NOMO-1 treated with DMSO at 0.1 percent for 48 hours (cell line): ENCODE results near the gene DOCK9.

Experiments used
- DNase-seq: peaks from one replicate; lab custom pipeline; 2025; ENCODE audit not compliant: unreplicated experiment; lab: John Stamatoyannopoulos, UW

Gene DOCK9

GRCh38 chr13:98978280-98978679 lies 416 bp upstream of the DOCK9 start:
- DNase-seq, result no peak

- DNase-seq, result no peak
Measured at GRCh38 chr13:98976941-98977340, 923 bp downstream of the DOCK9 start.

- DNase-seq, result peak; percentile 41
Measured at GRCh38 chr13:98976338-98976737, 1.5 kb downstream of the DOCK9 start.

- peak; percentile 26 for DNase-seq
Measured at GRCh38 chr13:98975822-98976261, 2.0 kb downstream of the DOCK9 start.

- peak; percentile 86 for DNase-seq
Measured at GRCh38 chr13:98974053-98974452, 3.8 kb downstream of the DOCK9 start.

- no peak for DNase-seq
Measured at GRCh38 chr13:98972627-98973026, 5.2 kb downstream of the DOCK9 start.

GRCh38 chr13:98972059-98972458 lies 5.8 kb downstream of the DOCK9 start:
- DNase-seq, result no peak

GRCh38 chr13:98970330-98970729 lies 7.5 kb downstream of the DOCK9 start:
- DNase-seq, result no peak

GRCh38 chr13:98967491-98967890 lies 10.4 kb downstream of the DOCK9 start:
- DNase-seq, result no peak

GRCh38 chr13:98966019-98966418 lies 11.8 kb downstream of the DOCK9 start:
- no peak for DNase-seq

GRCh38 chr13:98965325-98965724 lies 12.5 kb downstream of the DOCK9 start:
- DNase-seq, result no peak

GRCh38 chr13:98963917-98964316 lies 13.9 kb downstream of the DOCK9 start:
- no peak for DNase-seq

- no peak for DNase-seq
Measured at GRCh38 chr13:98962901-98963590, 14.8 kb downstream of the DOCK9 start.

GRCh38 chr13:98961503-98962105 lies 16.3 kb downstream of the DOCK9 start:
- no peak for DNase-seq

- DNase-seq, result no peak
Measured at GRCh38 chr13:98960606-98961502, 17.0 kb downstream of the DOCK9 start.

GRCh38 chr13:98959786-98960605 lies 17.9 kb downstream of the DOCK9 start:
- no peak for DNase-seq

GRCh38 chr13:98959291-98959690 lies 18.6 kb downstream of the DOCK9 start:
- no peak for DNase-seq

GRCh38 chr13:98958443-98958794 lies 19.4 kb downstream of the DOCK9 start:
- no peak for DNase-seq

GRCh38 chr13:98957731-98958442 lies 20.0 kb downstream of the DOCK9 start:
- no peak for DNase-seq

GRCh38 chr13:98955336-98955735 lies 22.5 kb downstream of the DOCK9 start:
- no peak for DNase-seq
